Mesendoderm (in vitro differentiated cells): ENCODE results near the gene UBASH3B.
A peak's percentile ranks its signal among the peaks of the same experiment; 100 is the strongest.

Experiments used
- DNase-seq: peaks from one replicate; pipeline ENCODE4 v3.0.0; 2013
- H2AK5ac ChIP-seq: 2 replicates; pipeline ENCODE4 v1.6.1; 2013; ENCODE audit warnings: low read length, inconsistent platforms
- H2BK120ac ChIP-seq: 2 replicates; pipeline ENCODE4 v1.6.1; 2013; ENCODE audit warnings: low read depth, mild to moderate bottlenecking, low read length, moderate library complexity, mixed read lengths
- H2BK15ac ChIP-seq: replicated peaks from 2 replicates; pipeline ENCODE4 v1.6.1; 2013; ENCODE audit warnings: low read depth, mild to moderate bottlenecking, moderate library complexity
- H2BK5ac ChIP-seq: 2 replicates; pipeline ENCODE4 v1.6.1; 2013; ENCODE audit warnings: low read length, inconsistent platforms
- H3K18ac ChIP-seq: 2 replicates; pipeline ENCODE4 v1.6.1; 2013; ENCODE audit warnings: mild to moderate bottlenecking, low read length, mixed read lengths
- H3K23ac ChIP-seq: one replicate; pipeline ENCODE4 v1.6.1; 2013; ENCODE audit warnings: low read length
- H3K27ac ChIP-seq: 2 replicates; pipeline ENCODE4 v1.5.1; 2013; ENCODE audit warnings: low read depth, mild to moderate bottlenecking, inconsistent platforms, low read length, moderate library complexity
- H3K27me3 ChIP-seq: 2 replicates; pipeline ENCODE4 v1.6.1; 2013; ENCODE audit warnings: low read length, control low read depth, mild to moderate bottlenecking, inconsistent platforms; ENCODE audit not compliant: insufficient read depth, poor library complexity
- H3K36me3 ChIP-seq: 2 replicates; pipeline ENCODE4 v1.6.1; 2013; ENCODE audit warnings: low read length, inconsistent platforms; ENCODE audit not compliant: control insufficient read depth, insufficient read depth
- H3K4ac ChIP-seq: one replicate; pipeline ENCODE4 v1.6.1; 2013; ENCODE audit warnings: low read depth, mild to moderate bottlenecking, low read length, moderate library complexity
- H3K4me1 ChIP-seq: 2 replicates; pipeline ENCODE4 v1.6.1; 2013; ENCODE audit warnings: low read depth, low read length, inconsistent platforms; ENCODE audit not compliant: control insufficient read depth
- H3K4me2 ChIP-seq: 2 replicates; pipeline ENCODE4 v1.6.1; 2013; ENCODE audit warnings: low read length
- H3K4me3 ChIP-seq: 2 replicates; pipeline ENCODE4 v1.5.1; 2013; ENCODE audit warnings: mild to moderate bottlenecking, low read length
- H3K56ac ChIP-seq: one replicate; pipeline ENCODE4 v1.6.1; 2013; ENCODE audit warnings: low read length
- H3K79me1 ChIP-seq: 2 replicates; pipeline ENCODE4 v1.6.1; 2013; ENCODE audit warnings: low read length, inconsistent platforms
- H3K79me2 ChIP-seq: 2 replicates; pipeline ENCODE4 v1.6.1; 2013; ENCODE audit warnings: mild to moderate bottlenecking, low read length; ENCODE audit not compliant: control insufficient read depth, insufficient read depth
- H3K9ac ChIP-seq: 2 replicates; pipeline ENCODE4 v1.6.1; 2013; ENCODE audit warnings: low read length, inconsistent platforms
- H4K5ac ChIP-seq: one replicate; pipeline ENCODE4 v1.6.1; 2013; ENCODE audit warnings: low read length
- H4K8ac ChIP-seq: one replicate; pipeline ENCODE4 v1.6.1; 2013; ENCODE audit warnings: low read depth, mild to moderate bottlenecking, control low read depth, low read length, moderate library complexity
- WGBS: extraction: QIAGEN DNeasy Blood & Tissue Kit; methylation state at CpG from one replicate; pipeline ENCODE4 v1.1.7; 2013; ENCODE audit warnings: low lambda C conversion rate, missing lambda C conversion rate; ENCODE audit not compliant: insufficient coverage; ENCODE audit errors: extremely low coverage; 5-methylcytosine and 5-hydroxymethylcytosine counted together

UBASH3B gene

DNA sequence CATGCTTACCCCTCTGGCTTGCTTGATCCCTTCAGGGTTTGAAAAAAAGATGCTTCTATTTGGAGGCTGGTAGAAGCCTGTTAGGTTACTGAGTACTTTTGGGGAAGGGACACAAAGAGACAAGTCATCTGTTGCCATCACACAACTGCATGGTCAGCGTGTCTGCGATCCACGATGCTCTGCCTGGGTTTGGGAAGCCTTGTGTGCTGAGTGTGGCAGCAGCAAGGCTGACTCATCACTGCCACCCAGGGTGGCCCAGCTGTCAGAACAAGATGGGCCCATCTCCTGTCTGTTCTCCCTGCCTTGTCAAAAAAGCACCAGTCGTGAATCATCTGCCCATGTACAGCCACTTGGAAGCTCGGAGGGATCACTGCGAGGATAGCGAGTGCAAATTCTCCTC, 26.2 kb downstream of the UBASH3B start:
- H4K8ac ChIP-seq, result no peak overlapping the region
- no peak overlapping the region for H3K4me2 ChIP-seq
- H3K23ac ChIP-seq, result peak overlapping the region; percentile 30
- H2AK5ac ChIP-seq, result no peak overlapping the region
- no peak overlapping the region for H2BK120ac ChIP-seq
- H3K27me3 ChIP-seq, result no peaks in the 10 kb centered on the region
- no peaks in the 10 kb centered on the region for H3K4me1 ChIP-seq
- H3K79me2 ChIP-seq, result no peaks in the 10 kb centered on the region
- no peaks in the 10 kb centered on the region for H3K36me3 ChIP-seq
- H2BK5ac ChIP-seq, result no peak overlapping the region
- no peak overlapping the region for H3K4me3 ChIP-seq
- no peak overlapping the region for H3K27ac ChIP-seq
- no peaks in the 10 kb centered on the region for H3K79me1 ChIP-seq
- H3K56ac ChIP-seq, result peak overlapping the region; percentile 2
- no peak overlapping the region for H3K4ac ChIP-seq
- no peak overlapping the region for H3K18ac ChIP-seq
- WGBS, result no CpG with 5 or more reads among the region's 7 CpGs
- DNase-seq, result peak; percentile 46
- no peak overlapping the region for H4K5ac ChIP-seq
- no peak overlapping the region for H3K9ac ChIP-seq
- H2BK15ac ChIP-seq, result no peak overlapping the region

GRCh38 chr11:122682464-122682863, 26.9 kb downstream of the UBASH3B start:
- Histone ChIP-seq H2AK5ac (no peak overlapping the region), H3K27me3 (no peaks in the 10 kb centered on the region), H3K18ac (no peak overlapping the region), H3K9ac (no peak overlapping the region), H4K5ac (no peak overlapping the region), H3K56ac (no peak overlapping the region), H3K23ac (no peak overlapping the region), H3K27ac (no peak overlapping the region), H3K79me1 (no peaks in the 10 kb centered on the region), H4K8ac (no peak overlapping the region), H3K4me3 (no peak overlapping the region), H3K79me2 (no peaks in the 10 kb centered on the region), H3K4ac (no peak overlapping the region), H2BK5ac (no peak overlapping the region), H3K36me3 (no peaks in the 10 kb centered on the region), H3K4me1 (no peaks in the 10 kb centered on the region), H2BK120ac (no peak overlapping the region), H2BK15ac (no peak overlapping the region), H3K4me2 (no peak overlapping the region)
- WGBS, result no CpG with 5 or more reads among the region's 4 CpGs
- DNase-seq, result no peak

DNA sequence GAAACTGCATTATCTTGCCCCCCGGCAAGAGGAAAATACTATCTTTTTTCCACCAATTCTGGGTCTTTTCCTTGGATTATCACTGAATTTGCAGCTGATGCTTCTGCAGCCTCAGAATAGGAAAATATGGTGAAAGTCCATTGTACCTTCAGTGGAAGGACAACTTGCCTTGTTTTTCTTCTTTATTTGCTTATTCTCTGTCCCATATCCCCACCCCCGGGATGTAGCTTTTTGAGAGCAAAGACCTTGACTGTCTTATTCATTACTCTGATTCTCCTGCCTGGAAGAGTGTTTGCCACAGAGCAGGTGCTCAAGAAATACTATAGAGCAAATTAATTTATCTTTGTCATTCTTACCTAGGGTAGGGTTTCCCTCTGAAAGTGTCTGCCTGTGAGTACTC, 29.5 kb downstream of the UBASH3B start:
- no peak overlapping the region for H3K4ac ChIP-seq
- no peaks in the 10 kb centered on the region for H3K79me1 ChIP-seq
- H2BK120ac ChIP-seq, result no peak overlapping the region
- H2AK5ac ChIP-seq, result no peak overlapping the region
- H4K8ac ChIP-seq, result no peak overlapping the region
- H3K36me3 ChIP-seq, result no peaks in the 10 kb centered on the region
- H2BK15ac ChIP-seq, result no peak overlapping the region
- H3K4me1 ChIP-seq, result no peaks in the 10 kb centered on the region
- no peak overlapping the region for H2BK5ac ChIP-seq
- no peak overlapping the region for H3K4me2 ChIP-seq
- H3K4me3 ChIP-seq, result no peak overlapping the region
- H3K27ac ChIP-seq, result no peak overlapping the region
- no peak overlapping the region for H3K18ac ChIP-seq
- no peaks in the 10 kb centered on the region for H3K79me2 ChIP-seq
- no peaks in the 10 kb centered on the region for H3K27me3 ChIP-seq
- DNase-seq, result no peak
- H3K56ac ChIP-seq, result no peak overlapping the region
- H4K5ac ChIP-seq, result no peak overlapping the region
- H3K9ac ChIP-seq, result no peak overlapping the region
- no peak overlapping the region for H3K23ac ChIP-seq
- no CpG with 5 or more reads among the region's 2 CpGs for WGBS

GRCh38 chr11:122686111-122686510, 30.6 kb downstream of the UBASH3B start:
- Histone ChIP-seq H3K27ac (no peak overlapping the region), H4K8ac (no peak overlapping the region), H3K36me3 (no peaks in the 10 kb centered on the region), H3K4me2 (no peak overlapping the region), H2AK5ac (no peak overlapping the region), H4K5ac (no peak overlapping the region), H2BK5ac (no peak overlapping the region), H3K79me2 (no peaks in the 10 kb centered on the region), H3K9ac (no peak overlapping the region), H3K18ac (no peak overlapping the region), H3K79me1 (no peaks in the 10 kb centered on the region), H3K4me1 (no peaks in the 10 kb centered on the region), H3K56ac (no peak overlapping the region), H2BK15ac (no peak overlapping the region), H3K4ac (no peak overlapping the region), H3K4me3 (no peak overlapping the region), H3K23ac (no peak overlapping the region), H3K27me3 (no peaks in the 10 kb centered on the region), H2BK120ac (no peak overlapping the region)
- no CpG with 5 or more reads among the region's 8 CpGs for WGBS
- DNase-seq, result no peak

GRCh38 chr11:122690384-122690783, 34.9 kb downstream of the UBASH3B start:
- H3K4me3 ChIP-seq, result no peak overlapping the region
- H3K27ac ChIP-seq, result no peak overlapping the region
- no peak overlapping the region for H3K9ac ChIP-seq
- no peak overlapping the region for H2BK120ac ChIP-seq
- H4K8ac ChIP-seq, result no peak overlapping the region
- H4K5ac ChIP-seq, result no peak overlapping the region
- no peaks in the 10 kb centered on the region for H3K79me2 ChIP-seq
- peaks cover 2% of the 10 kb centered on the region for H3K4me1 ChIP-seq
- H3K18ac ChIP-seq, result no peak overlapping the region
- no peaks in the 10 kb centered on the region for H3K27me3 ChIP-seq
- H3K79me1 ChIP-seq, result no peaks in the 10 kb centered on the region
- no peak overlapping the region for H2AK5ac ChIP-seq
- no CpG with 5 or more reads among the region's 7 CpGs for WGBS
- H3K4me2 ChIP-seq, result no peak overlapping the region
- H3K23ac ChIP-seq, result no peak overlapping the region
- no peak overlapping the region for H2BK5ac ChIP-seq
- H3K4ac ChIP-seq, result no peak overlapping the region
- H2BK15ac ChIP-seq, result no peak overlapping the region
- no peak overlapping the region for H3K56ac ChIP-seq
- no peak for DNase-seq
- no peaks in the 10 kb centered on the region for H3K36me3 ChIP-seq

DNA sequence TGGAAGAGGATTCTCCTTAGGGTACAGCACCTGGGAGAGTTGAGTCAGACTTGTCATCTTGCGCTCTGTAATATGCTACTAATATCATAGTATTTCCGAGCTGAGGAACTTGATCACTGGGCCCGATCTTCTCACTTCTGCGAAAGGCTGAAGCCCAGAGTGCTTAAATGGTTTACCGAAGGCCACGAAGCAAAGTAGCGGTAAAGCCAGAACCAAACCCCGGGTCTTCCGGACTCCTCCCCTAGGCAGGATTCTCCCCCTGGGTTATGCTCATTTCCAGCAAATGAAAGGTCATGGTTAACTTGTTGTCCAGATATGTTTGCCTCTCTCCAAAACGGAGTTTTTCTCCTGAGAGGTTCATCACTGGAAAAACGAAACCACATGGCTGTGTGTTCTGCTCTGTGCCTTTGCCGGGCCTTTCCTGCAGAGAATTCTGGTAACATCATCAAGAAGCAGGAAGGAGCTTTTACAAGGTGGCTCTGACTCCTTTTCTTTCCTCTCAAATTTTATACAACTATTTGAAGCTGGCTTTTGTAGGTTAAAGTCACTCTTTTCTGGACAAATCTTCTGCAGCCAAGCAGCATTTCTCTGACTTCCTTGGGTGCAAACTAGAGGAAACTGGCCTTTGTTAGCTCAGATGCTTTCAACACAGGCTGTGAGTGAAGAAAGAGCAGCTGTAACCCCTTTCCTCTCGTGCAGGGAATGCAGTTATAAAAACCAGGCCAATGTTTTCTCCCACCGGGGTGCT, 35.5 kb downstream of the UBASH3B start:
- no peak overlapping the region for H3K4ac ChIP-seq
- H3K4me2 ChIP-seq, result no peak overlapping the region
- no peak overlapping the region for H2AK5ac ChIP-seq
- H2BK15ac ChIP-seq, result no peak overlapping the region
- no peak overlapping the region for H4K5ac ChIP-seq
- no peak for DNase-seq
- H3K23ac ChIP-seq, result no peak overlapping the region
- no peak overlapping the region for H3K4me3 ChIP-seq
- no peak overlapping the region for H3K9ac ChIP-seq
- no peak overlapping the region for H3K27ac ChIP-seq
- no peaks in the 10 kb centered on the region for H3K79me2 ChIP-seq
- H3K56ac ChIP-seq, result no peak overlapping the region
- WGBS, result no CpG with 5 or more reads among the region's 14 CpGs
- no peak overlapping the region for H3K18ac ChIP-seq
- no peak overlapping the region for H2BK5ac ChIP-seq
- no peaks in the 10 kb centered on the region for H3K36me3 ChIP-seq
- no peaks in the 10 kb centered on the region for H3K27me3 ChIP-seq
- peaks cover 2% of the 10 kb centered on the region for H3K4me1 ChIP-seq
- H4K8ac ChIP-seq, result no peak overlapping the region
- H3K79me1 ChIP-seq, result no peaks in the 10 kb centered on the region
- H2BK120ac ChIP-seq, result no peak overlapping the region
